Stimulated activated CD8-positive, alpha-beta memory T cell treated with anti-CD3 and anti-CD28 coated beads, Interleukin-12 subunit alpha, Interleukin-12 subunit beta, amount 100 ng/mL, for 24 hours (primary cell): ENCODE measurements around the gene OR1K1.
"Not testable (repeated sequence)": the region's sequence is repeated elsewhere in the genome, so short reads cannot be mapped to it uniquely, and the experiment has no call there.

Experiments used
- DNase-seq: peaks from one replicate; pipeline ENCODE4 v3.0.0-alpha.2; 2020; ENCODE audit errors: extremely low read depth

OR1K1 gene, protein sequence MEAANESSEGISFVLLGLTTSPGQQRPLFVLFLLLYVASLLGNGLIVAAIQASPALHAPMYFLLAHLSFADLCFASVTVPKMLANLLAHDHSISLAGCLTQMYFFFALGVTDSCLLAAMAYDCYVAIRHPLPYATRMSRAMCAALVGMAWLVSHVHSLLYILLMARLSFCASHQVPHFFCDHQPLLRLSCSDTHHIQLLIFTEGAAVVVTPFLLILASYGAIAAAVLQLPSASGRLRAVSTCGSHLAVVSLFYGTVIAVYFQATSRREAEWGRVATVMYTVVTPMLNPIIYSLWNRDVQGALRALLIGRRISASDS

DNA sequence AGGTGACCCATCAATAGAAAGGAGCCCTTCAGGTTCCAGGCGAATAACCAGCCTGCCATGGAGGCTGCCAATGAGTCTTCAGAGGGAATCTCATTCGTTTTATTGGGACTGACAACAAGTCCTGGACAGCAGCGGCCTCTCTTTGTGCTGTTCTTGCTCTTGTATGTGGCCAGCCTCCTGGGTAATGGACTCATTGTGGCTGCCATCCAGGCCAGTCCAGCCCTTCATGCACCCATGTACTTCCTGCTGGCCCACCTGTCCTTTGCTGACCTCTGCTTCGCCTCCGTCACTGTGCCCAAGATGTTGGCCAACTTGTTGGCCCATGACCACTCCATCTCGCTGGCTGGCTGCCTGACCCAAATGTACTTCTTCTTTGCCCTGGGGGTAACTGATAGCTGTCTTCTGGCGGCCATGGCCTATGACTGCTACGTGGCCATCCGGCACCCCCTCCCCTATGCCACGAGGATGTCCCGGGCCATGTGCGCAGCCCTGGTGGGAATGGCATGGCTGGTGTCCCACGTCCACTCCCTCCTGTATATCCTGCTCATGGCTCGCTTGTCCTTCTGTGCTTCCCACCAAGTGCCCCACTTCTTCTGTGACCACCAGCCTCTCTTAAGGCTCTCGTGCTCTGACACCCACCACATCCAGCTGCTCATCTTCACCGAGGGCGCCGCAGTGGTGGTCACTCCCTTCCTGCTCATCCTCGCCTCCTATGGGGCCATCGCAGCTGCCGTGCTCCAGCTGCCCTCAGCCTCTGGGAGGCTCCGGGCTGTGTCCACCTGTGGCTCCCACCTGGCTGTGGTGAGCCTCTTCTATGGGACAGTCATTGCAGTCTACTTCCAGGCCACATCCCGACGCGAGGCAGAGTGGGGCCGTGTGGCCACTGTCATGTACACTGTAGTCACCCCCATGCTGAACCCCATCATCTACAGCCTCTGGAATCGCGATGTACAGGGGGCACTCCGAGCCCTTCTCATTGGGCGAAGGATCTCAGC is at the start of gene OR1K1:
Gene OR1K1 (plus strand): TSS at position 58 of the 995 bp plus-strand sequence. CDS start 0 bp downstream, at position 58.
- DNase-seq, result no peak

DNA sequence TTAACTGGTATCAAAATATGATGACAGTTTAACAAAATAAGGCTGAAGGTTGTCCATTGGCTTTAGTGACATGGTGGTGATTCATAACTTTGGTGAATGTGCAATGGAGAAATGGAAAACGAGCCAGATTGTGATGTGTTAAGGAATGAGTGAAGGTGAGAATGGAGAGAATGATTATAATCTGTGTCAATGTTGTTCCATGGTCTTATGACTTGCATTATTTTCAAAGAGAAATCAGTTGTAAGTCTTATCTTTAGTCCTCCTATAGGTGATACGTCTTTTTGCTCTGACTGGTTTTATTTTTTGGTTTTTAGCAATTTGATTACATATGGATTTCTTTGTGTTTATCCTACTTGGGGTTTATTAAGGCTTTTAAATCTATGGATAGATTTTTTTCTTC is 45.1 kb upstream of the OR1K1 start:
- no peak for DNase-seq

DNA sequence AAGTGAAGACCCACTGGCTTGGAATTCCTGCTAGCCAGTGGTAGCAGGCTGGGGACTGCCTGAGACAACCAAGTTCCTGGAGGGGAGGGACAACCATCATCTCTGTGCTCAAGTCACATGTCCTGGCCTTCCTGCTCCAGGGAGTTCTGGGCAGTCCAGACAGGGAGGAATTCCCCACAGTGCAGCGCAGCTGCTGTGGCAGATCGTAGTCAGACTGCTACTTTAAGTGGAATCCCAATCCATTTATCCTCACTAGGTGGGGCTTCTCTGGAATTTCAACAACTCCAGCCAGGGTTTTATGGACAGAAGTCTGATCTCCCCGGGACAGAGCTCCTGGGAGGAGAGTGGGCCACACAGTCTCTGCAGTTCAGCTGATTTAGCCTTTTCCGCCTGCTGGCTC is 32.1 kb upstream of the OR1K1 start:
- no peak for DNase-seq

DNA sequence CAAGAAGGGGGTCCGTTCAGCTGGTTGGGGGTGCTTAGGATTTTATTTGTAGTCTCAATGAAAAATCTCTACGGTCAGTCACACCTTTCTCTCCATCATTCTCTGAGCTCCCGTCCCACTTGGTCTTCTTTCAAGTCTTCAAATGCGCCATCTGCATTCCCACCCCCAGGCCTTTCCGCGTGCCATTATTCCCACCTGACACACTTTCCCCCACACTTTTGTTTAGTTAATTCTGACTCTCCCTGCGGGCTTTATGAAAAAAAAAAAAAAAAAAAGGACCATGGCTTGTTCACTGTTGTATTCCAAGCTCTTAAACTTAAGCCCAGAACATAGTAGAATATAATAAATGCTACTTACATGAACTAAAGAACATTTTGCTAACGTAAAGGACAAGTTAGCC is 22.9 kb upstream of the OR1K1 start:
- no peak for DNase-seq

DNA sequence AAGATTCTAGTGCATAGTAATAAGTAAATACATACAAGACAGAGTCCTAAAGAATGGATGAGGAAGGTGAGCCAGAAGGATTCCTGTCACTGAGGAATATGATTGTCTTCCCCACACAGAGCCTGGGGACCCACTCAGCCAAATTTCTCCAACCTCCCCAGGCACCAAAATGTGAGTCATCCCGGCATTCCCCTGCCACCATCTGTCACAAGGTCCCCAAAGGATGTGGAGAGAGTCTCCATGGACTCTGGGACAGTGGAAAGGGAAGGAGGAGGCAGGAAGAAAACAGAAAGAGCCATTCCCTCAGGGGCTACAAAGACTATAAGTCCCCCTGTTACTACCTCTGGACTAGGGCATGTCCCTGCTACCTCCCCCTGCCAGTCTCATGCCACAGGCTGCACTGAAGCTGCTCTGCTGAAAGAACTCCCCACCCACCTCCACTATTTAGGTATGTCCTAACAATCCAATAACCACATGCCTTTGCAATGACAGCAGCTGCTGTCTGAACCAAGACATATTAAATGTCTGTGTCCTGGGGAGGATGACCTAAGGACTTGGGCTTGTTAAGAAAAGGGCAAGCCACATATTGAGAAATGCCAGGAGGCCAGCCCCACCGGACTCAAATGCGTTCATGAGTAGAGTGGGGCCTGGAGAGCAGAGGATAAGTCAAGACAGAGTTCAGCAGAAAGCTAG is 21.8 kb upstream of the OR1K1 start:
- no peak for DNase-seq

DNA sequence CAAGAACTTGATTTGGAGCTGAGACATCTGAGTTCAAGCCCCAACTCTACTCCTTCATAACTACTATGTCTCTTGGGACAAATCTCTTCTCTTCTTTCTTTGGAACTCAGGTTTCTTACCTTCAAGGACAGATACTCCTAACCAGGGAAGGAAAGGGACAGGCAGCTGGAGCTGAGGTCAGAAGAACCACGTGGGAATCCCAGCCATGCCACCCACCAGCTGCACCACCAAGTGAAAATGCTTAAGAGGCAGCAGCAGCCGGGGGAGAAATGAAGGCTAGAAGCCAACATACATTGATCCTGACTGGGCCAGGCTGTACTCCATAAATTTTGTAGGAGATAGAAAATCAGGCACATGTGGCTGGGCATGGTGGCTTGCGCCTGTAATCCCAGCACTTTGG is 20.7 kb upstream of the OR1K1 start:
- DNase-seq, result no peak

DNA sequence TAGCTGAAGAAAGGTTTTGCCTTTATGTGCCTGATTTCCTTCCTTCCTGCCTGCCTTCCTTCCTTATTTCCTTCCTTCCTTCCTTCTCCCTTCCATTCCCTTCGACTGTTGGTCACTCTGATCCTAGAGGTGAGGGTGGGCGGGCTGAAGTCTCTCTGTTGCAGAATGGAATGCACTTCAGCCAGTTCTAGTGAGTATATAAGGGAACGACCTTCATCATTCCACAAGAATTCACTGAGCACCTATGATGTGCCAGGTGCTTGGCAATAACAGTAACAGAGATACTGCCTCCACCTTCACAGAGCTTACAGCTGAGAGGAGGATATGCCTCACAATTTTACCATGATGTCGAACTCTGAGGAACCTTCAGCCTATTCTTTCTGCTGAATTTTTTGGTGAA is 19.9 kb upstream of the OR1K1 start:
- DNase-seq, result no peak

DNA sequence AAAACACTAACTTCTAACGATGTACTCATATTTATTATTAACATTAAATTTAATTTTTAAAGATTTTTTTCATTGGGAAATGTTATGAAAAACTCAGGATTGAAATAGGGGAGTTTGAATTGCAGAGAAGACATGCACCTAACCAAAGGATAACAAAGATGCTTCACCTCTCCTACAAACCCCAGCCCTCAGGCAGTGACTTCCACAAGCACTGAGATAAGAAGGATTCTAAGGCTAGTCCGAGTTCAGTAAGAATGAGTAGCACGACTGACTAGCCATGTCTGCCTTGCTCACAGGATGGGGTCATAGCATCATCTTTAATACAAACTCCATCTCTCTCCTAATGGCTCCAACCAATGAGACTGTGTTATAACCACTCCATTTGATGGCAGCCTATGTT is 18.3 kb upstream of the OR1K1 start:
- no peak for DNase-seq

DNA sequence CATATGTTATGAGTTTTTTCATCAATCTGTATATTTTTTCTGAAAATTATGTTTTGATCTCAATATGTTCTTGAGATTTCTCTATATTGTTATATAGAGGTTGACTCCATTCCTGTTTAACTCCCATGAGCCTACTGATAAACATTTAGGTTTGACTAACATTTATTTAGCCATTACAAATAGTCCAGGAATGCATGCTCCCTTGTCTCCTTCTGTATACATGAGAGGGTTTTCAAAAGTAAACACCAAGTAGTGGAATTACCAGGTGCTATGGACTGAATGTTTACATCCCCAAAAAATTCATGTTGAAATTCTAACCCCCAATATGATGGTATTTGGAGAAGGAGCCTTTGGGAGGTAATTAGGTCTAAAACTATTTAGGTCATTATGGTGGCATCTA is 14.7 kb upstream of the OR1K1 start:
- DNase-seq, result no peak

DNA sequence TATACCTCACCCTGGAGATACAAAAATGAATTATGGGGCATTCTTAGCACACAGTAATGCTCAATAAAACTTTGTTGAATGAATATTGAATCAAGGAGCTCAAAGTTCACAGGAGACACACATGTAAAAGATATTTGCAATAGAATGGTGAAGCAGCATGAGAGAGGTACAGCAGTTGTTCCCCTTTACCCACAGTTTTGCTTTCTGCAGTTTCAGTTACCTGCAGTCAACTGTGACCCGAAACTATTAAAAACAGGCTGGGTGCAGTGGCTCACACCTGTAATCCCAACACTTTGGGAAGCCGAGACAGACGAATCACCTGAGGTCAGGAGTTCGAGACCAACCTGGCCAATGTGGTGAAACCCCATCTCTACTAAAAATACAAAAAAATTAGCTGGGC is 13.6 kb upstream of the OR1K1 start:
- no peak for DNase-seq

DNA sequence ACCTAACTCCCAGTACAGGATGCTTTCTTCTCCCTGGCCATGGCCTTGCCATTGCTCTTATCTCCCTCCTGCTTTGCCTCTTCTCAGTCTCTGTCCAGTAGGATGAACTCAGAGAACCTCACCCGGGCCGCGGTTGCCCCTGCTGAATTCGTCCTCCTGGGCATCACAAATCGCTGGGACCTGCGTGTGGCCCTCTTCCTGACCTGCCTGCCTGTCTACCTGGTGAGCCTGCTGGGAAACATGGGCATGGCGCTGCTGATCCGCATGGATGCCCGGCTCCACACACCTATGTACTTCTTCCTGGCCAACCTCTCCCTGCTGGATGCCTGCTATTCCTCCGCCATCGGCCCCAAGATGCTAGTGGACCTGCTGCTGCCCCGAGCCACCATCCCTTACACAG is 11.1 kb upstream of the OR1K1 start, which contains the start of gene OR5C1:
Gene OR5C1 (plus strand): TSS at position 103 of the 400 bp plus-strand sequence. CDS start 0 bp downstream, at position 103.
- DNase-seq, result no peak

DNA sequence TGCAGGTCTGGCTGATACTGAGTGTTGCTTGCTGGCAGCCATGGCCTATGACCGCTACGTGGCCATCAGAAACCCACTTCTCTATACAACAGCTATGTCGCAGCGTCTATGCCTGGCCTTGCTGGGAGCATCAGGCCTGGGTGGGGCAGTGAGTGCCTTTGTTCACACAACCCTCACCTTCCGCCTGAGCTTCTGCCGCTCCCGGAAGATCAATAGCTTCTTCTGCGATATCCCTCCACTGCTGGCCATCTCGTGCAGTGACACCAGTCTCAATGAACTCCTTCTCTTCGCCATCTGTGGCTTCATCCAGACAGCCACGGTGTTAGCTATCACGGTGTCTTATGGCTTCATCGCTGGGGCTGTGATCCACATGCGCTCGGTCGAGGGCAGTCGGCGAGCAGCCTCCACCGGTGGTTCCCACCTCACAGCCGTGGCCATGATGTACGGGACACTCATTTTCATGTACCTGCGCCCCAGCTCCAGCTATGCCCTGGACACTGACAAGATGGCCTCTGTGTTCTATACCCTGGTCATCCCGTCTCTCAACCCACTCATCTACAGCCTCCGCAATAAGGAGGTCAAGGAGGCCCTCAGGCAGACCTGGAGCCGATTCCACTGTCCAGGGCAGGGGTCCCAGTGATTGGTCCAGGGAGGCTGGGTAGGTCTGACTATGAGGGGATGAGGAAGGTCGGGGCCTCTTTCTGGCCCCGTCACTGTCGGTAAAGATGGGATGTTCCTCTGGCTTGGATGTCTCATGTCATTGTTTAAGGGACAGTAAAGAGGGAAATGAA is 10.5 kb upstream of the OR1K1 start:
- no peak for DNase-seq

DNA sequence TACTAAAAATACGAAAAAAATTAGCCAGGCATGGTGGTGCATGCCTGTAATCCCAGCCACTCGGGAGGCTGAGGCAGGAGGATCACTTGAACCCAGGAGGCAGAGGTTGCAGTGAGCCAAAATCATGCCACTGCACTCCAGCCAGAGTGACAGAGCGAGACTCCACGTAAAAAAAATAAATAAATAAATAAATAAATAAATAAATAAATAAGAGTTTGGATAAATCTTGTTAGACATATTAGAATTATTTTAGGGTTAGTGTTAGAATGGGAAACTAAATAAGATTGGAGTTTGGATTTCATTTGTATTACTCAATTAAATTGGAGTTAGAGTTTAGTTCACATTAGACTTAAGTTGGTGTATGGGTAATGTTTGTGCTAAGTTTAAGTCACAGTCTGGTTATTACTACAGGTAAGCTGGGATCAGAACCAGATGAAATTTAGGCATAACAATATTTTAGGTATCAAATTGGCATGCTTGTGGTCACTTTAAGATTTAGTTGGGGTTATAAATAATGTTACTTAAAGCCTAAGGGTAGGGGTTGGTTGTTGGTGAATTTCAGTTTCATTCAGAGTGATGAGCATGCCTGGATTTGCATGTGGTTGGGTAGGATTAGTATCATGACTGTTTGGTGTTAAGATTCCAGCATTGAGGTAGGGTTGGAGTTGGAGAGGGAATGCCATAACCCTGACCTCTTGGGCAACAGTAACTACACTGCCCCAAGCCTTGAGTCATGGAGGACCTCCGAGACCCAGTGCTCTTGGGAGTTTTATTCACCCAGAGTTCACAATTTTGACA is 7.9 kb upstream of the OR1K1 start:
- no peak for DNase-seq

DNA sequence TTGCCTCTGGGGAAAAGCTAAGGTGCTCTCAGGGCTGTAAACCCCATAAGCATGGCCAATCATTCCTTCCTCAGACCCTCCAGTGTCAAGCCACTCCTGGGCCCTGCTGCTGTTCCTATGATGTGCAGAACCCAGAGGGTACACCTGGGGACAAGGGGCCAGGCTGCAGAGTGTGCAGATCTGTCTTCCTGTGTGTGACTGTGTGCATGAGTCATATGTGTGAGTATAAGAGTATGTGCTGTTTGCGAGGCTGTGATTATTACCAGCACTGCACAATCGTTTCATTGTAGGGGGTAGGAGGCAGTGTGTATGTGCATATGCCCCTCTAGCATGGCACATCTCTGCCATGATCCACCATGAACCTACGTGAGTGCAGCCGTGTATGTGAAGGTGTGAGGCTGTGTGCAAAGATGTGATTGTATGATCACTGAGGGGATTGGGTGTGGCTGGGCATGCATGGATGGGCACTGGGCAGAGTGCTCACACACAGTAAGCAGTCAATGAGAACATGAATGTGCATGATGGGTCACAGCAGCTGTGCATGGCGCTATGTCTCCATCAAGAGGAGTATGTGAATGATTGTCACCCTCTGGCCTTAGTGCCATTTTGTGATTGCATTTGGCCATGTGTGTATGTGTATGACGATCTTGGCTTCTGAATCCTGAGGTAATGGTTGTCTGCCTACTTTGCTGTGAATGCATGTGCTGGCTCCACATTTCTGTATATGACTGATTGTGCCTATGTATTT is 2.4 kb upstream of the OR1K1 start:
- no peak for DNase-seq

DNA sequence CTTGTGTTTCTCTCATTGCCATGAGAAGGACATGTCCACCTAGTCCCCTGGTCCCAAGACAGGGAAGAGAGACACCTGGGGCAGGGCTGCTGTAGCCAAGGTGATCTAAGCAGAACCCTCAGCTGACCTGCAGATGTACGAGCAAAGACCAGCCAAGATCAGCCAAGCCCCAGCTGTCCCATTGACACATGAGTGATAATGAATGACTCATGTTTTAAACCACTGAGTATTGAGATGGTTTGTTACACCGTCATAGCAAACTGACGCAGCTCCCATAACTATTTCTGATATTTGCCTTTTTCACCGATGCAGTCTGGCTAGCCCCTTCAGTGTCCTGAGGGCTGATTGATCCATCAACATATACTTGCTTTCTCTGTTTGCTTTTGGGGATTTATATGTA is 6.7 kb downstream of the OR1K1 start:
- DNase-seq, result no peak

DNA sequence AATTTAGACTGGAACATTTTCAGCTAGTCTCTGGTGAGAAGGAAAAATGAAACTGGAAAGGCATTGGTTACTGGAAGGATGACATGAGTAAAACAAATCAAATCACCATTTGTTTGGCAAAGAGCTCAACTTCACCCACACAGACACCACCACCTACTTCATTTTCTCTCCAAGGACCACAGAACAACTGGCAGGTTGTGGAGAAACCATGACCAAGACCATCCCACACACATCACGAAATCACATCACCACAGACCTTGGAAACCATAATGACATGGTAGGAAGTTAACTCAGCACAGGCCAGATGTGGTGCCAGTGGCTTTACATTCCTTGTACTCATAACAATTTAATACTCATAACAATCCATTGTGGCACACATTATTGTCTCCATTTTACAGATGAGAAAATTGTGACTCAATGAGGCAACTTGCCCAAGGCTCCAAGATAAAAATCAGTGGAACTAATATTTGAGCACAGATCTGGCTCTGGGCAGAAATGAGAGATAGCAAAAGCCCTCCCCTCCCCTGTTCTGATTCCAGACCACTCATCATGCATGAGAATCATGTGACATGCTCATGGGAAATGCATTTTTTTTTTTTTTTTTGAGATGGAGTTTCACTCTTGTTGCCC is 7.5 kb downstream of the OR1K1 start:
- DNase-seq, result no peak

DNA sequence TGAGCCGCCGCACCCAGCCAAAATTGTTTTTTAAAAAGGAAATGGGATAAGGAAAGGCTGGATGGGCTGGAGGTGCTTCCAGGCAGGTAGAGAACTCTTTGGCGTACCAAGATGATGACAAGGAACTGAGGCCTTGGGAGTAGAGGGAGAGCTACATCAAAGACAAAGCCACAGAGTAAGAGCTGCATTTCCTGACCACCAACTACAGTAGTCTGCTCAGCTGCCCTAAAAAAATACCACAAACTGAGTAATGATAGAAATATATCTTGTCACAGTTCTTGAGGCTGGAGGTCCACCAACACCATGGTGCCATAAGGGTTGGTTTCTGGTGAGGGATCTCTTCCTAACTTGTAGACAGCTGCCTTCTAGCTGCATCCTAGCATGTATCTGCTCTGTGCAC is 8.2 kb downstream of the OR1K1 start:
- DNase-seq, result no peak

DNA sequence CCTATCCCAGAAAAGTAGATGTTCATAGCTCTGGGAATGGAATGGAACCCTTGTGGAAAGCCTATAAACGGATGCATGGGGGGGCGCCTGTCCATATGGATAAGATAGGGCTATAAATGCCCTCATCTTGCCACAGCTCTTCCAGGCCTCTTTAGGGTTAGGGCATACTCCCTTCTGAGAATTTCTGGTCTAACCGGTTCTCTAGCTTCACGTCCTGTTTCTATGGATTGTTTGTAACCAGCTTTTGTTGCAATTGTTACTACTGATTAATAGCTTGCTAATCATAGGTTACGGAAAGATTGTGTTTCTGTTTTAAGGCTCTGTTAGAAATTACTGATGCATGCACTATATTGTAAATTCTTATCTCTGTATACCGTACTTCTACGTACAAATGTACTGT is 9.3 kb downstream of the OR1K1 start:
- not testable (repeated sequence) for DNase-seq

DNA sequence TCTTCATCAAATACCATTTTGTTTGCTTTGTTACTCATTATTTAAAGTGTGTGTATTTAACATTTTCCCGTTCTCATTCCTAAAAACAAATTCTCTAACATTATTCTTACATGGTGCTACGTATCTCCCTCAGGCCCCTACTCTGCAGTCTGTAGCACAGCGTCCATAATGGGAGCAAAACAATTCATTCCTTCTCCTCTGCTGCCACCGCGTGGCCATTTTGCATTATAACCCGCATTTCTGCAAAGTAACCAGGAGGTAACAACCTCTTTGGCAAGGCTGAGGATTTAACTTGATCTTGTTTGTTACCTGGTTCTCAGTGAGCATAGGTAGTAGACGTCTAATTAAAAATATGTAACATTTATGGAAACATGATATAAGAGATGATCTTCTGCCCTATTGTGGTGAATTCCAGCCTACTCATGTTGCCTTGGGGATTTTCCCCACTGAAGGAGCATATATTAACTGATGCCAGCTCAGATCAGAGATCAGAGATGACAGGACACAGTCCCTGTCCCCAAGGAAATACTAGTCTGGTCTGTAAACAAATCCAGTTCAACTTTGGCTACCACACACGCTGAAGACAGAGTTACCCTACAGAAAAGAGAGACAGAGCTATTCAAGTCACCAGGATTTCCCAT is 10.5 kb downstream of the OR1K1 start:
- no peak for DNase-seq
